PC-9 (cell line): ENCODE measurements around the gene LRRC63.

Experiments used
- EZH2 ChIP-seq: fragments of 200-600 bp; sonication (generic); IDR thresholded peaks from 2 replicates; pipeline ENCODE4 v1.8.0; 2017; ENCODE audit warnings: antibody characterized with exemption, low read depth
- TF ChIP-seq, protein P1 (sequence below): fragments of 200-600 bp; sonication (generic); conservative IDR thresholded peaks from 2 replicates; pipeline ENCODE4 v1.6.1; 2017; ENCODE audit warnings: mixed run types, antibody characterized with exemption, mild to moderate bottlenecking, moderate library complexity

DNA sequence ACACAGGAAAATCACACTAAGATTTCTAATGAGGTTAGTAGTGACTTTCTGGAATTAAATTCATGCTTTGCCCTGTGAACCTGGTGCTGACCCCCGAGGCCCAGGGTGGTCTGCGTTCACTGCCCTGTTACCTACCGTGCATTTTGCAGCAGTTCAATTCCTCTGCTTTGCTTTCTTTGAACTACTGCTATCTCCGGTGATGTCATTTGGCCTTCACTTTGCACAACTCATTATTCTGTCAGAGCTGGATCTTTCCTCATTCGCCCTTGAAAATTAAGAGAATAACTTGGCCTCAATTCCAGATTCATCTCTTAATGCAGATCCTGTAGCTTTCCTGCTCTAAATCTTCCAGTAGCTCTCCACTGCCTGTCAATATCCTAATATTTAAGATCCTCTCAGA is 8.8 kb upstream of the LRRC63 start:
- TF ChIP-seq, protein P1, sequence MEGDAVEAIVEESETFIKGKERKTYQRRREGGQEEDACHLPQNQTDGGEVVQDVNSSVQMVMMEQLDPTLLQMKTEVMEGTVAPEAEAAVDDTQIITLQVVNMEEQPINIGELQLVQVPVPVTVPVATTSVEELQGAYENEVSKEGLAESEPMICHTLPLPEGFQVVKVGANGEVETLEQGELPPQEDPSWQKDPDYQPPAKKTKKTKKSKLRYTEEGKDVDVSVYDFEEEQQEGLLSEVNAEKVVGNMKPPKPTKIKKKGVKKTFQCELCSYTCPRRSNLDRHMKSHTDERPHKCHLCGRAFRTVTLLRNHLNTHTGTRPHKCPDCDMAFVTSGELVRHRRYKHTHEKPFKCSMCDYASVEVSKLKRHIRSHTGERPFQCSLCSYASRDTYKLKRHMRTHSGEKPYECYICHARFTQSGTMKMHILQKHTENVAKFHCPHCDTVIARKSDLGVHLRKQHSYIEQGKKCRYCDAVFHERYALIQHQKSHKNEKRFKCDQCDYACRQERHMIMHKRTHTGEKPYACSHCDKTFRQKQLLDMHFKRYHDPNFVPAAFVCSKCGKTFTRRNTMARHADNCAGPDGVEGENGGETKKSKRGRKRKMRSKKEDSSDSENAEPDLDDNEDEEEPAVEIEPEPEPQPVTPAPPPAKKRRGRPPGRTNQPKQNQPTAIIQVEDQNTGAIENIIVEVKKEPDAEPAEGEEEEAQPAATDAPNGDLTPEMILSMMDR = no peak
- TF ChIP-seq EZH2 = no peak
